NOMO-1 treated with DMSO at 0.1 percent for 48 hours (cell line): ENCODE data around the gene SNURF.
A peak's percentile ranks its signal among the peaks of the same experiment; 100 is the strongest.
"Not testable (repeated sequence)": the region's sequence is repeated elsewhere in the genome, so short reads cannot be mapped to it uniquely, and the experiment has no call there.

Source experiments
- DNase-seq: peaks from one replicate; lab custom pipeline; 2025; ENCODE audit not compliant: unreplicated experiment; lab: John Stamatoyannopoulos, UW

The SNURF gene, protein sequence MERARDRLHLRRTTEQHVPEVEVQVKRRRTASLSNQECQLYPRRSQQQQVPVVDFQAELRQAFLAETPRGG

GRCh38 chr15:24954783-24955530 lies at the start of gene SNURF, which contains the start of gene SNRPN:
TSS of gene SNURF (plus strand) at chr15:24954987. CDS start at chr15:24955049, 62 bp downstream.
TSS of gene SNRPN (plus strand) at chr15:24954987. CDS start at chr15:24974454, 19,467 bp downstream.
- DNase-seq: no peak

DNA sequence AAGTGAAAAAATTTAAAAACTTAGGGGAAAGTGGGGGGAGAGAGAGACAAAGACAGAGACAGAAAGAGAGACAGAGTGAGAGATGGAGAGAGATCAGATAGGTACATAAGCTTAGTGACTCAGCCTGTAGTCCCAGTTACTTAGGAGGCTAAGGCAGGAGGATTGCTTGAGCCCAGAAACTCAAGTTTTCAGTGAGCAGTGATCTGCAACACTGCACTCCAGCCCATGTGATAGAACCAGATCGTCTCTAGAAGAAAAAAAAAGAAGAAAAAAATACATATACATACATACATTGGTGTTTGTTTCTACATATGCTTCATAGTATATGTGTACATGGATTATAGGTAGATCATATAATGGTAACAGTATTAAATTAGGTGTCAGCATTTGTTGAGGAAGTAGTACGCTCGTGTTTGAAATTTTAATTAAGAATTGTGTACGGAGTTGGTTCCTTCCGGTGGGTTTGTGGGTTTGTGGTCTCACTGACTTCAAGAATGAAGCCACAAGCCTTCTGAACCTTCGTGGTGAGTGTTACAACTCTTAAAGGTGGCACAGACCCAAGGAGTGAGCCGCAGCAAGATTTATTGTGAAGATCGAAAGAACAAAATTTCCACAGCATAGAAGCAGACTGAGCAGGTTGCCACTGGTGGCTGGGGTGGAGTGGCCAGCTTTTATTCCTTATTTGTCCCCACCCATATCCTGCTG lies 38.3 kb upstream of the SNURF start:
- DNase-seq: peak; percentile 28

DNA sequence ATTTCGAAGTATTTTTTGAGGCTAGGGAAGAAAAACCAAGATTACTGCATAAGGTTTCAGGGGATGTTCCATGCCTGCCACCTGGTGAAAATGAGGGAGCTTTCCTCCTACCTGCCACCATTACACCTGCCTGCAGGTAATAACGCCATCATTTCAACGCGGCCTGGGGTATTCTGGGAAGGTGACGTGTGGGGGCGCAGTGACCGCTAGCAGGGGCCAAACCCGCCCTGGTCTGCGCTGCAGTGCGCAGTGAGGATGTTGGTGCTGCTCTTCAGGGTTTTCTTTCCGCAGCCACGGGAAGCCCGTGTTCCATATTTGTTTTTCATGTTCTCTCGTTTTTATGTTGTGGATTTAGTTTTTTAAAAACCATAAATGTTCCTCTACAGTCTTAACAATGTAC lies 37.4 kb upstream of the SNURF start:
- DNase-seq: no peak

DNA sequence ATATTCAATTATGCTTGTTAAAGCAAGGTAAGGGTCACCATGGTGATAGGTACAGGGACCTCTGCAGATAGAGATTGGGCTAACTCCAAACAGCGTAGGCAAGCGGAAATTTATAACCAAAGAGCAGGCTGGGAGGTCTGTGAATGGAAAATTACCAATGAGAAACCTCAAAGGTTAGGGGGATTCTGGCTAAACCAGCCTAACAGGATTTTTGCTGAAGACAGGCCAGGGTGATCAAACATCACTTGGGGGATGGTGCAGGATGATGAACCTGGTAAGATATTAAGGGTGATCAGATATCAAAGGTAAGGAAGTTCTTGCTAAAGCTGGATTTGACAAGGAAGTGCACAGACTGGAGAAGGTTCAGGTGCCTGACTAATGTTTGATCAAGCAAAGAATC lies 35.3 kb upstream of the SNURF start:
- DNase-seq: no peak

DNA sequence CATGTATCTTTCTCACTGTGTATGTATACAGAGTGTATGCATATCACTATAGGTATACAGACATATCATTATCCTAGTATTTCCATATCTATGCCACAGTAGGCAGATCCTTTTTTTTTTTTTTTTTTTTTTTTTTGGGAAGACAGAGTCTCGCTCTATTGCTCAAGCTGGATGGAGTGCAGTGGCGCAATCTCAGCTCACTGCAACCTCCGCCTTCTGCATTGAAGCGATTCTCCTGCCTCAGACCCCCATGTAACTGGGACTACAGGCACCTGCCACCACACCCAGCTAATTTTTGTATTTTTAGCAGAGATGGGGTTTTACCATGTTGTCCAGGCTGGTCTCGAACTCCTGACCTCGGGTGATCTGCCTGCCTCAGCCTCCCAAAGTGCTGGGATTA lies 32.0 kb upstream of the SNURF start:
- not testable (repeated sequence) for DNase-seq

- no peak for DNase-seq
Measured at GRCh38 chr15:24924153-24924552, 30.6 kb upstream of the SNURF start.

- DNase-seq: no peak
Measured at GRCh38 chr15:24924621-24925020, 30.2 kb upstream of the SNURF start.

DNA sequence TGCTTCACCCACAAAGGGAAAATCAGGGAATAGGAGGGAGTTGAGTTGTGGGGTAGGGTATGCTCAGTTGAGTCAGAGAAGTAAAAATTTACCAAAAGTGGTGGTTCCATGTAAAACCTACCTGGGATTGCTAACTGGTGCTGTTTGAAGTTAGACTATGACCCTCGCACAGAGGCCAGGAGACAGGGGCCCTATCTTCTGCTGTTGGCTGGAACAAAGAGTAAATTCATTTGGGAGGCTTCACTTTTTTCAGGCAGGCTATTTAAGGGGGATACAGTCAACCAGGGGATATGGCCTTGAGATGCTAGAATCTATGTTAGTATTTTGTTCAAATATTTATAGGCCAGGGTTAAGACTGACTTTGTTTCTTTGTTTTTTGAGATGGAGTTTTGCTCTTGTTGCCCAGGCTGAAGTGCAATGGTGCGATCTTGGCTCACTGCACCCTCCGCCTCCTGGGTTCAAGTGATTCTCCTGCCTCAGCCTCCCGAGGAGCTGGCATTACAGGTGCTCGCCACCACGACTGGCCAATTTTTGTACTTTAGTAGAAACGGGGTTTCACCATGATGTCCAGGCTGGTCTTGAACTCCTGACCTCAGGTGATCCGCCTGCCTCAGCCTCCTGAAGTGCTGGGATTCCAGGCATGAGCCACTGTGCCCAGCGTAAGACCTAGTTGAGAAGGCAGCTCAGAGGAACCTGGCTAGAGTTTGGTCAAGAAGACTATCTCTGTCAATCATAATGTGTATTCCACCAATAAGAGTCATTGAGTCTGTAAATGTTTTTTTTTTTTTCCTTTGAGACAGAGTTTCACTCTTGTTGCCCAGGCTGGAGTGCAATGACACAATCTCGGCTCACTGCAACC lies 22.7 kb upstream of the SNURF start:
- DNase-seq: not testable (repeated sequence)

GRCh38 chr15:24933716-24934115 lies 21.1 kb upstream of the SNURF start:
- no peak for DNase-seq

DNA sequence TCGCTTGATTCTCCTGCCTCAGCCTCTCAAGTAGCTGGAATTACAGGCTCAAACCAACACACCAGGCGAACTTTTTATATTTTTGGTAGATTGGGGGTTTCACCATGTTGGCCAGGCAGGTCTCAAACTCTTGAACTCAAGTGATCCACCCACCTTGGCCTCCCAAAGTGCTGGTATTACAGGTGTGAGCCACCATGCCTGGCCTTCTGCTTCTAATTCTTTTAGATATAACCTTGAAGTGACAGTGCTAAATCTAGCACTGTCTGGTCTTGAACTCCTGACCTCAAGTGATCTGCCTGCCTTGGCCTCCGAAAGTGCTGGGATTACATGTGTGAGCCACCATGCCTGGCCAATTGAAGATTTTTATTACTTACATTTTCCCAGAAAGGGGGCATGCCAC lies 16.6 kb upstream of the SNURF start:
- not testable (repeated sequence) for DNase-seq

DNA sequence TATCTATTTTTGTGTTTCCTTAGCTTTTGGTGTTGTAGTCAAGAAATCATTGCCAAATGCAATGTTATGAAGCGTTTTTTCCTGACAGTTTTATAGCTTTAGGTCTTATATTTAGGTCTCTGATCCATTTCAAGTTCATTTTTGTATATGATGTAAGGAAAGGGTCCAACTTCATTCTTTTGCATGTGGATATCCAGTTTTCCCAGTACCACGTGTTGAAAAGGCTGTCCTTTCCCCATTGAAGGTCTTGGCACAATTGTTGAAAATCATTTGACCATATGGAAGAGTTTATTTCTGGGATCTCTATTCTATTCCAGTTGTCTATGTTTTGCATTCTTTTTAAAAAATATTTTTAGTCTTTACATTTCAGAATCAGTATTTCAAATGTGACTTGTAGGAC lies 14.6 kb upstream of the SNURF start:
- DNase-seq: no peak

DNA sequence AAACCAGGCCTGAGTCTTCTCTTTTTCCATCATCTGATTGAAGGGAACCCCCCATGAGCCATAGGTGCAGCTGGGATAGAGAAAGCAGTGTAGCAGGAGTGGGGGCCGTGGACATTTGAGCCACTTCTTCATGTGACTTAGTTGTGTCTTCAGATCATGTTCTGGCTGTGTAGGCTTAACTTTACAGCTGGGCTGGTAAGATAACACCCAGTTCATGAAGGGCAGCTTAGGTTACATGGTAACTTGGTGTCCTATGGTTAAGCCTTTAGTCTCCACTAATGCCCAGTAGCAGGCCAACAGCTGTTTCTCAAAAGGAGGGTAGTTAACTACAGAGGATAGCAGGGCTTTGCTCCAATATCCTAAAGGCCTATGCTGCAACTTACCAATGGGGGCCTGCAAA lies 11.4 kb upstream of the SNURF start:
- DNase-seq: no peak

GRCh38 chr15:24944954-24945353 lies 9.8 kb upstream of the SNURF start:
- no peak for DNase-seq

- no peak for DNase-seq
Measured at GRCh38 chr15:24945711-24946110, 9.1 kb upstream of the SNURF start.

DNA sequence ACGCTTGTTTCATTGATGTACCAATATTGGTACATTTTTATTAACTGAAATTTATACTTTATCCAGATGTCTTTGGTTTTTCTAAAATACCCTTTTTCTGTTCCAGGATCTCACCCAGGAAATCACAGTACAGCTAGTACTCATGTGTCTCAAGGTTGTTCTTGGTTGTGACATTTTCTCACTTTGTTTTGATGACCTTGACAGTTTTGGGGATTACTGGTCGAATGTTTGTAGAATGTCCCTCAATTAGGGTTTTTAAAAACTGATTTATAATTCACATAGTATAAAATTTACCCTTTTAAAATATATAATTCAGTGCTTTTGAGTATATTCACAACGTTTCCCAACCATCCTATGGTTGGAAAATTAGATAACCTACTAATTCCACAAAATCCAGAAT lies 6.3 kb upstream of the SNURF start:
- DNase-seq: no peak

DNA sequence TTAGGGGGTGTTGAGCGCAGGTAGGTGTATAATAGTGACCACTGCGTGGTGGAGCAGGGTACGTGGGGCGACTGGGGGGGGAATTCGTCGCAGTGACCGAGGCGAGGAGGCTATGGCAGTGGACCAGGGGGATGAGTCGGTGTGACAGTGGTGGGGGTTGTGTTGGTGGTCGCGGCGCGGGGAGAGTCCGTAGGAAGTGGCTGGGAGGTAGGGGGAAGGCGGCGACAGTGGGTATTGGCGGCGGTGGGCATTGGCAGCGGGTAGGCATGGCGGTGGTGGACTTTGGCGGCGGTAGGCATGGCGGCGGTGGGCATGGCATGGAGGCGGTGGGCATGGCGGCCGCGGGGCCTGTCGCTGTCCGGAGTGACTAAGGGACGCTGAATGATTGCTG lies 739 bp downstream of the SNURF start:
- DNase-seq: no peak

GRCh38 chr15:24956111-24956838 lies 1.5 kb downstream of the SNURF start:
- DNase-seq: no peak

DNA sequence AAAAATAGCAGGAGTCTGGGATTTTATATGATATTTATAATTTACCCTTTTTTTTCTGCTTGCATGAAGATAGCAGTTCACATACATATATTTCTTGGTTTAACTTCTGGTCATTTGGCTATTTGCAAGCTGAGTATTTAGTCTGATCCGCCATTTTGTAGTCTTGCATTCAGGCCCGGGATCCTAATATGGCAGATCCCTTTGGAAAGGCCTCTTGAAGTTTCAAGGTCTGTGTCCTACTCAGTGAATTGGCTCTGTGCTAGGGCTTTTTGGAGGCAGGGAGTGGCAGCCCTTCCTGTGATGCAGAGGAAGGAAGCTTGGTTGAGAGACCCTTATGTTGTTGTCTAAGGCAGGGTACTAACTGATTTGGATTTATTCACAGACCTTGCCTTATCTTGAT lies 2.9 kb downstream of the SNURF start:
- DNase-seq: no peak

DNA sequence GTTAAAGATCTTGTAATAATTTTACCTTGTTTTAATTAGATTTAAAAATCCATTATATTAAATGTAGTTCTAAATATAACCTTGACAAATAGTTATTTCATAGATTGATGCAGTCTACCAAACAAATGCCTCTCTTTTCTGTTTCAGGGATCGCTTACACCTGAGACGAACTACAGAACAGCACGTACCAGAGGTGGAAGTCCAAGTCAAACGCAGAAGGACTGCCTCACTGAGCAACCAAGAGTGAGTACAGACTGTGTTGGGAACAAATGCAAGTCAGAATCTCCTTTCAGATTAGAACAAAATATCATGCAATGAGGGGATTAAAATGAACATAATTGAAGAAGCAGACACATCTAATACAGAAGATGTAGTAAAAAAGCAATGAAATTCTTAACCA lies 7.2 kb downstream of the SNURF start:
- no peak for DNase-seq

- no peak for DNase-seq
Measured at GRCh38 chr15:24962880-24963279, 8.1 kb downstream of the SNURF start.
